ENCODE data around the gene TPT1.
A peak's percentile ranks its signal among the peaks of the same experiment; 100 is the strongest.
"Not testable (repeated sequence)": the region's sequence is repeated elsewhere in the genome, so short reads cannot be mapped to it uniquely, and the experiment has no call there.

Gene TPT1

DNA sequence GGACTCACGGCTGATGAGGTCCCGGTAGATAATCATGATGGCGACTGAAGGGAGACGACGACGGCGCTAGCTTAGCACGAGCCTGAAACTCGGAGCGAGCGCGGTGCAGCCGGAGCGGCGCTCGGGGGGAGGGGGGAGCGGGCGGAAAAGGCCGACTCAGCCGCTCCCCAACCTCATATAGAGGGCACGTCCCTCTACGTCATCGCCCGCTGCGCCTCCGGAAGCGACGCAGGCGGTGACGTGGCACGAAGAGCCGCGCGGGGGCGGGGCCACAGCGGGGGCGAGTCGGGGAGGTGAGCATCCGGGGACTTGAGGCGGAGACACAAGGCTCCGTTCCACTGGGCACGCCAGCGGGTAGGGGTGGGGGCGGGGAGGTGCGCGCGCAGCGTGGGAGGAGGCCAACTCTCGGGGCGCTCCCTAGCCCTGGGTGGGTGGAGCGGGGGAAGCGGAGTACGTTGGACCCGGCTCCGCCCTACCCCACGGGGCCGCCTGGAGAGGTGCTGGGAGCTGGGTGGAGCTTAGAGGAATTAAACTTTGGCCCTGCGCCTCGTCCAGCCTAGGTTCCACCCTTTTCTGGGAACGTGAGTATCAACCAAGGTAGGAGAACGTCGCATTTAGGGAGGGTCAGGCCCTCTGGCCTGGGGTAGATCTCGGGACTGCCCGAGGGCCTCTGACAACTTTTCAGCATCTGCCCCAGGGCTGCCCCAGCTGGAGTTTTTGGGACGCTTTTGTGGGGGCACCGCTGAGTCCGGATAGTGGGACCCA is at the start of gene TPT1:
TPT1 (minus strand) TSS at position 150 of the 765 bp plus-strand sequence; CDS start at position 36, 114 bp downstream.
- TF ChIP-seq RARB (CRISPR knock-in tag; IDR thresholded peaks at IDR 0.05) = no peak
- TF ChIP-seq ZNF70 (CRISPR knock-in tag; IDR thresholded peaks at IDR 0.05) = no peak
- TF ChIP-seq, protein P1, sequence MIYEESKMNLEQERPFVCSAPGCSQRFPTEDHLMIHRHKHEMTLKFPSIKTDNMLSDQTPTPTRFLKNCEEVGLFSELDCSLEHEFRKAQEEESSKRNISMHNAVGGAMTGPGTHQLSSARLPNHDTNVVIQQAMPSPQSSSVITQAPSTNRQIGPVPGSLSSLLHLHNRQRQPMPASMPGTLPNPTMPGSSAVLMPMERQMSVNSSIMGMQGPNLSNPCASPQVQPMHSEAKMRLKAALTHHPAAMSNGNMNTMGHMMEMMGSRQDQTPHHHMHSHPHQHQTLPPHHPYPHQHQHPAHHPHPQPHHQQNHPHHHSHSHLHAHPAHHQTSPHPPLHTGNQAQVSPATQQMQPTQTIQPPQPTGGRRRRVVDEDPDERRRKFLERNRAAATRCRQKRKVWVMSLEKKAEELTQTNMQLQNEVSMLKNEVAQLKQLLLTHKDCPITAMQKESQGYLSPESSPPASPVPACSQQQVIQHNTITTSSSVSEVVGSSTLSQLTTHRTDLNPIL (CRISPR knock-in tag; IDR thresholded peaks at IDR 0.05; ENCODE audit: low read depth) = no peak
- TF ChIP-seq ZFP3 (CRISPR knock-in tag; IDR thresholded peaks at IDR 0.05) = no peak
- TF ChIP-seq ARNTL (CRISPR knock-in tag; IDR thresholded peaks at IDR 0.05; ENCODE audit: borderline replicate concordance, low read depth) = no peak
- TF ChIP-seq CSDC2 (CRISPR knock-in tag; IDR thresholded peaks at IDR 0.05) = no peak
- TF ChIP-seq TCF4 (CRISPR knock-in tag; IDR thresholded peaks at IDR 0.05; ENCODE audit: borderline replicate concordance) = no peak
- no peak for TF ChIP-seq ESRRG (CRISPR knock-in tag; IDR thresholded peaks at IDR 0.05)
- peak; percentile 94 for ATAC-seq

DNA sequence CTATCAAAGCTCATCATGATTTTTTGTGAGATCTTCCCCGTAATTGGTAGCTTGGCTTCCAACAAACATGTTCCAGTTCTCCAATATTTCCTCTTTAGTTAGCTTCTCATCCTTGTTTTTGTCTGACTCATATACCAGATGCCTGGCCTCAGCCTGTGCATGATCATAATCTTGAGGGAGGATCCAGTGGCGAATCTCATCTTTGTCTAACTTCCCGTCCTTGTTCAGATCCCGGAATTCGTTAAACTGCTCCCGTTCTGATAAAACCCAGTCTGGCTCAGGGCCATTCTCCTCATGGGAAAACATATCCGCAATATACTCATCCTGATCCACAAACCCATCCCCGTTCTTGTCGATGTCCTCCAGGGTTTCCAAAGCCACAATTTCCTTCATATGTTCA is 49.4 kb upstream of the TPT1 start:
- not testable (repeated sequence) for ATAC-seq

DNA sequence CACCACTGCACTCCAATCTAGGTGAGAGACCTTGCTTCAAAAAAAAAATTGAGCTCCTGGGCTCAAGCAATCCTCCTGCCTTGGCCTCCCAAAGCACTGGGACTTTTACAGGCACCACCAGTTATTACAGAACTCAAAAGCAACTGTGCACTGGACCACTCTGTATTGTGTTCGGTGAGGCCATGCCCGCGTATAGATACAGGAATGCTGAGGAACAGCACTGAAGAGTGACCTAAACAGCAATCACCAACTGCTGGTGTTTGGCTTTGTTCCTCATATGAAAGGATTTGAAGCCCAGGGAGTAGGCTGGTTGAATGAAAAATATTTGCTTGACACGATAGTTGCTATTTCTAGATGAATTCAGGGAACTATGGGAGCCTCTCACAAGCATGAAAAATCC is 47.7 kb upstream of the TPT1 start:
- TF ChIP-seq TOX (CRISPR knock-in tag; IDR thresholded peaks at IDR 0.05; ENCODE audit: borderline replicate concordance) = no peak
- TF ChIP-seq, protein P1 (CRISPR knock-in tag; IDR thresholded peaks at IDR 0.05; ENCODE audit: low read depth) = no peak
- TF ChIP-seq ZC3H10 (CRISPR knock-in tag; IDR thresholded peaks at IDR 0.05) = no peak
- ATAC-seq = no peak

DNA sequence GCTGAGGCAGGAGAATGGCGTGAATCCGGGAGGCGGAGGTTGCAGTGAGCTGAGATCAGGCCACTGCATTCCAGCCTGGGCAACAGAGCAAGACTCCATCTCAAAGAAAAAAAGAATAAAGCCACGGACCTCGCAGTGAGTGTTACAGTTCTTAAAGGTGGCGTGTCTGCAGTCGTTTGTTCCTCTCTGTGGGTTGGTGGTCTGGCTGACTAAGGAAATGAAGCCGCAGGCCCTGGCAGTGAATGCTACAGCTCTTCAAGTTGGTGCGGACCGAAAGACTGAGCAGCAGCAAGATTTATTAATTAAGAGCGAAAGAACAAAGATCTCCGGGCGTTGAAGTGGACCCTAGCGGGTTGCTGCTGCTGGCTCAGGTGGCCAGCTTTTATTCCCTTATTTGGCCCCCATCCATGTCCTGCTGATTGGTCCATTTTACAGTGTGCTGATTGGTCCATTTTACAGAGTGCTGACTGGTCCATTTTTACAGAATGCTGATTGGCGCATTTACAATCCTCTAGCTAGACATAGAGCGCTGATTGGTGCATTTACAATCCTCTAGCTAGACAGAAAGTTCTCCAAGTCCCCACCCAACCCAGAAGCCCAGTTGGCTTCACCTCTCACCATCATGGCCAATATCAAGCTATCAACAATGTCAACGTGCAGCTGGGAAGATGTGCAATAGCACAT is 46.1 kb upstream of the TPT1 start:
- not testable (repeated sequence) for ATAC-seq

DNA sequence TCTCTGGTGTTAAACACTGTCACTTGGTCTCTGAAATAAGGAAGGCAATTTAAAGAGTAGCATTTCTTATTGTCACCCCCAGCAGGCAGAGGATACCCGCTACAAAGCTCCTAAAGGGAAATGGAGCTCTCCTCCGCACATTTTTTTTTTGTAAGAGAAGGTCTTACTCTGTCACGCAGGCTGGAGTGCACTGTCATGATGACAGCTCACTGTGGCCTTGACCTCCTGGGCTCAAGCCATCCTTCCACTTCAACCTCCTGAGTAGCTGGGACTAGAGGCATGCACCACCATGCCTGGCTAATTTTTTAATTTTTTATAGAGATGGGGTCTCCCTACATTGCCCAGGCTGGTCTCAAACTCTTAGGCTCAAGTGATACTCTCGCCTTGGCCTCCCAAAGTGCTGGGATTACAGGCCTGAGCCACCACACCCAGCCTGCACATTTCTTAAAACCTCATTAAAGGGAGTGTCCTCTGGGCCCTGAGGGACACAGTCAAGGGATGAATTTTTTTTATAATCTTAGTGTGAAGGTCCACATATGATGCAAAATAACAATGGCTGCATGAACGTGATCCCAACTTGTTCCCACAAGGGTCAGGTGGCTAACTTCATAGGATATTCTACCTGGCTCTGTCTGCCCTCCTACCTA is 45.0 kb upstream of the TPT1 start:
- no peak for ATAC-seq
- TF ChIP-seq ZC3H10 (CRISPR knock-in tag; IDR thresholded peaks at IDR 0.05) = no peak
- no peak for TF ChIP-seq SNAI2 (CRISPR knock-in tag; IDR thresholded peaks at IDR 0.05)
- TF ChIP-seq PPARA (CRISPR knock-in tag; IDR thresholded peaks at IDR 0.05; ENCODE audit: borderline replicate concordance) = no peak
- TF ChIP-seq OSR1 (CRISPR knock-in tag; IDR thresholded peaks at IDR 0.05) = no peak
- TF ChIP-seq, protein P2, sequence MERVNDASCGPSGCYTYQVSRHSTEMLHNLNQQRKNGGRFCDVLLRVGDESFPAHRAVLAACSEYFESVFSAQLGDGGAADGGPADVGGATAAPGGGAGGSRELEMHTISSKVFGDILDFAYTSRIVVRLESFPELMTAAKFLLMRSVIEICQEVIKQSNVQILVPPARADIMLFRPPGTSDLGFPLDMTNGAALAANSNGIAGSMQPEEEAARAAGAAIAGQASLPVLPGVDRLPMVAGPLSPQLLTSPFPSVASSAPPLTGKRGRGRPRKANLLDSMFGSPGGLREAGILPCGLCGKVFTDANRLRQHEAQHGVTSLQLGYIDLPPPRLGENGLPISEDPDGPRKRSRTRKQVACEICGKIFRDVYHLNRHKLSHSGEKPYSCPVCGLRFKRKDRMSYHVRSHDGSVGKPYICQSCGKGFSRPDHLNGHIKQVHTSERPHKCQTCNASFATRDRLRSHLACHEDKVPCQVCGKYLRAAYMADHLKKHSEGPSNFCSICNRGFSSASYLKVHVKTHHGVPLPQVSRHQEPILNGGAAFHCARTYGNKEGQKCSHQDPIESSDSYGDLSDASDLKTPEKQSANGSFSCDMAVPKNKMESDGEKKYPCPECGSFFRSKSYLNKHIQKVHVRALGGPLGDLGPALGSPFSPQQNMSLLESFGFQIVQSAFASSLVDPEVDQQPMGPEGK (CRISPR knock-in tag; IDR thresholded peaks at IDR 0.05; ENCODE audit: borderline replicate concordance) = no peak
- no peak for TF ChIP-seq ZNF8 (CRISPR knock-in tag; IDR thresholded peaks at IDR 0.05)
- TF ChIP-seq RARB (CRISPR knock-in tag; IDR thresholded peaks at IDR 0.05) = no peak

DNA sequence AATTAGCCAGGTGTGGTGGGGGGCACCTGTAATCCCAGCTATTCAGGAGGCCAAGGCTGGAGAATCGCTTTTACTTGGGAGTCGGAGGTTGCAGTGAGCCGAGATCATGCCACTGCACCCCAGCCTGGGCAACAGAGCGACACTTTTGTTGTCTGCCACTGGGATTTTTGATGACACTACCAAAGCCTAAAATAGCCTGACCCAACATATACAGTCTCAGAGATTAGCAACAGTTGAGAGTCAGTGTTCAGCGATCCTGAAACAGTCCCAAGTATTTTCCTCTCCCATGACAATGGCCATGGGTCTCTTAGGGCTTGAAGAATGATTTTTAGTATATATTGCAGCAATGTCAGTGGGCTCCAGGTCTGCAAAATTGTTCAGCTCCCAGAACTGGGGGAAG is 44.3 kb upstream of the TPT1 start:
- no peak for ATAC-seq
- TF ChIP-seq, protein P2 (CRISPR knock-in tag; IDR thresholded peaks at IDR 0.05; ENCODE audit: borderline replicate concordance) = no peak
- TF ChIP-seq, protein P3, sequence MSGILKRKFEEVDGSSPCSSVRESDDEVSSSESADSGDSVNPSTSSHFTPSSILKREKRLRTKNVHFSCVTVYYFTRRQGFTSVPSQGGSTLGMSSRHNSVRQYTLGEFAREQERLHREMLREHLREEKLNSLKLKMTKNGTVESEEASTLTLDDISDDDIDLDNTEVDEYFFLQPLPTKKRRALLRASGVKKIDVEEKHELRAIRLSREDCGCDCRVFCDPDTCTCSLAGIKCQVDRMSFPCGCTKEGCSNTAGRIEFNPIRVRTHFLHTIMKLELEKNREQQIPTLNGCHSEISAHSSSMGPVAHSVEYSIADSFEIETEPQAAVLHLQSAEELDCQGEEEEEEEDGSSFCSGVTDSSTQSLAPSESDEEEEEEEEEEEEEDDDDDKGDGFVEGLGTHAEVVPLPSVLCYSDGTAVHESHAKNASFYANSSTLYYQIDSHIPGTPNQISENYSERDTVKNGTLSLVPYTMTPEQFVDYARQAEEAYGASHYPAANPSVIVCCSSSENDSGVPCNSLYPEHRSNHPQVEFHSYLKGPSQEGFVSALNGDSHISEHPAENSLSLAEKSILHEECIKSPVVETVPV (CRISPR knock-in tag; IDR thresholded peaks at IDR 0.05) = no peak
- no peak for TF ChIP-seq RARB (CRISPR knock-in tag; IDR thresholded peaks at IDR 0.05)
- no peak for TF ChIP-seq BACH2 (CRISPR knock-in tag; IDR thresholded peaks at IDR 0.05; ENCODE audit: borderline replicate concordance)
- no peak for TF ChIP-seq ZNF8 (CRISPR knock-in tag; IDR thresholded peaks at IDR 0.05)
- no peak for TF ChIP-seq TOX (CRISPR knock-in tag; IDR thresholded peaks at IDR 0.05; ENCODE audit: borderline replicate concordance)
- no peak for TF ChIP-seq ESRRG (CRISPR knock-in tag; IDR thresholded peaks at IDR 0.05)
- TF ChIP-seq, protein P4, sequence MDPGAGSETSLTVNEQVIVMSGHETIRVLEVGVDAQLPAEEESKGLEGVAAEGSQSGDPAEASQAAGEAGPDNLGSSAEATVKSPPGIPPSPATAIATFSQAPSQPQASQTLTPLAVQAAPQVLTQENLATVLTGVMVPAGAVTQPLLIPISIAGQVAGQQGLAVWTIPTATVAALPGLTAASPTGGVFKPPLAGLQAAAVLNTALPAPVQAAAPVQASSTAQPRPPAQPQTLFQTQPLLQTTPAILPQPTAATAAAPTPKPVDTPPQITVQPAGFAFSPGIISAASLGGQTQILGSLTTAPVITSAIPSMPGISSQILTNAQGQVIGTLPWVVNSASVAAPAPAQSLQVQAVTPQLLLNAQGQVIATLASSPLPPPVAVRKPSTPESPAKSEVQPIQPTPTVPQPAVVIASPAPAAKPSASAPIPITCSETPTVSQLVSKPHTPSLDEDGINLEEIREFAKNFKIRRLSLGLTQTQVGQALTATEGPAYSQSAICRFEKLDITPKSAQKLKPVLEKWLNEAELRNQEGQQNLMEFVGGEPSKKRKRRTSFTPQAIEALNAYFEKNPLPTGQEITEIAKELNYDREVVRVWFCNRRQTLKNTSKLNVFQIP (CRISPR knock-in tag; IDR thresholded peaks at IDR 0.05; ENCODE audit: borderline replicate concordance, low read depth) = no peak
- TF ChIP-seq SNAI2 (CRISPR knock-in tag; IDR thresholded peaks at IDR 0.05) = no peak
- TF ChIP-seq ZC3H10 (CRISPR knock-in tag; IDR thresholded peaks at IDR 0.05) = no peak
- no peak for TF ChIP-seq GLIS3 (CRISPR knock-in tag; IDR thresholded peaks at IDR 0.05)

Data from SK-N-SH treated with all-trans-retinoic acid at 6 μM for 48 hours (cell line).